Measurements from ENCODE around the gene SOST. TPM values are rescaled to one million over a fixed set of nuclear protein-coding genes. Genes with fewer than 3 reads are reported as not detected.

Gene SOST
- total RNA-seq, 1 donor from 2014 or later: not detected

- Mint-ChIP-seq H3K9me3 (ENCODE audit: unreplicated experiment) (no peaks in the 10 kb centered on the region), H3K4me1 (ENCODE audit: low read depth, unreplicated experiment) (no peaks in the 10 kb centered on the region), H3K27me3 (ENCODE audit: unreplicated experiment) (no peaks in the 10 kb centered on the region), H3K4me3 (ENCODE audit: unreplicated experiment) (no peak overlapping the region), H3K36me3 (ENCODE audit: unreplicated experiment) (no peaks in the 10 kb centered on the region), H3K27ac (ENCODE audit: unreplicated experiment) (no peak overlapping the region)
- TF ChIP-seq, protein P1, sequence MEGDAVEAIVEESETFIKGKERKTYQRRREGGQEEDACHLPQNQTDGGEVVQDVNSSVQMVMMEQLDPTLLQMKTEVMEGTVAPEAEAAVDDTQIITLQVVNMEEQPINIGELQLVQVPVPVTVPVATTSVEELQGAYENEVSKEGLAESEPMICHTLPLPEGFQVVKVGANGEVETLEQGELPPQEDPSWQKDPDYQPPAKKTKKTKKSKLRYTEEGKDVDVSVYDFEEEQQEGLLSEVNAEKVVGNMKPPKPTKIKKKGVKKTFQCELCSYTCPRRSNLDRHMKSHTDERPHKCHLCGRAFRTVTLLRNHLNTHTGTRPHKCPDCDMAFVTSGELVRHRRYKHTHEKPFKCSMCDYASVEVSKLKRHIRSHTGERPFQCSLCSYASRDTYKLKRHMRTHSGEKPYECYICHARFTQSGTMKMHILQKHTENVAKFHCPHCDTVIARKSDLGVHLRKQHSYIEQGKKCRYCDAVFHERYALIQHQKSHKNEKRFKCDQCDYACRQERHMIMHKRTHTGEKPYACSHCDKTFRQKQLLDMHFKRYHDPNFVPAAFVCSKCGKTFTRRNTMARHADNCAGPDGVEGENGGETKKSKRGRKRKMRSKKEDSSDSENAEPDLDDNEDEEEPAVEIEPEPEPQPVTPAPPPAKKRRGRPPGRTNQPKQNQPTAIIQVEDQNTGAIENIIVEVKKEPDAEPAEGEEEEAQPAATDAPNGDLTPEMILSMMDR (IDR thresholded peaks at IDR 0.05; ENCODE audit: partially characterized antibody, unreplicated experiment): no peak
- no peak for DNase-seq
Measured at GRCh38 chr17:43737722-43738121, 20.9 kb downstream of the SOST start.

GRCh38 chr17:43736389-43736788 lies 22.2 kb downstream of the SOST start:
- Mint-ChIP-seq H3K4me1 (ENCODE audit: low read depth, unreplicated experiment) (no peaks in the 10 kb centered on the region), H3K27me3 (ENCODE audit: unreplicated experiment) (no peaks in the 10 kb centered on the region), H3K9me3 (ENCODE audit: unreplicated experiment) (no peaks in the 10 kb centered on the region), H3K36me3 (ENCODE audit: unreplicated experiment) (no peaks in the 10 kb centered on the region), H3K27ac (ENCODE audit: unreplicated experiment) (no peak overlapping the region), H3K4me3 (ENCODE audit: unreplicated experiment) (no peak overlapping the region)
- TF ChIP-seq, protein P1 (IDR thresholded peaks at IDR 0.05; ENCODE audit: partially characterized antibody, unreplicated experiment): no peak
- DNase-seq: no peak

GRCh38 chr17:43734376-43734775 lies 24.2 kb downstream of the SOST start:
- no peaks in the 10 kb centered on the region for H3K36me3 Mint-ChIP-seq (ENCODE audit: unreplicated experiment)
- no peaks in the 10 kb centered on the region for H3K27me3 Mint-ChIP-seq (ENCODE audit: unreplicated experiment)
- TF ChIP-seq, protein P1 (IDR thresholded peaks at IDR 0.05; ENCODE audit: partially characterized antibody, unreplicated experiment): no peak
- no peak for DNase-seq
- no peak overlapping the region for H3K27ac Mint-ChIP-seq (ENCODE audit: unreplicated experiment)
- no peaks in the 10 kb centered on the region for H3K9me3 Mint-ChIP-seq (ENCODE audit: unreplicated experiment)
- H3K4me3 Mint-ChIP-seq (ENCODE audit: unreplicated experiment): no peak overlapping the region
- no peaks in the 10 kb centered on the region for H3K4me1 Mint-ChIP-seq (ENCODE audit: low read depth, unreplicated experiment)

- no peak overlapping the region for H3K27ac Mint-ChIP-seq (ENCODE audit: unreplicated experiment)
- no peaks in the 10 kb centered on the region for H3K4me1 Mint-ChIP-seq (ENCODE audit: low read depth, unreplicated experiment)
- no peaks in the 10 kb centered on the region for H3K27me3 Mint-ChIP-seq (ENCODE audit: unreplicated experiment)
Measured at GRCh38 chr17:43733956-43734355, 24.6 kb downstream of the SOST start.

GRCh38 chr17:43732958-43733357 lies 25.6 kb downstream of the SOST start:
- Mint-ChIP-seq H3K4me1 (ENCODE audit: low read depth, unreplicated experiment) (no peaks in the 10 kb centered on the region), H3K36me3 (ENCODE audit: unreplicated experiment) (no peaks in the 10 kb centered on the region), H3K27ac (ENCODE audit: unreplicated experiment) (no peak overlapping the region), H3K4me3 (ENCODE audit: unreplicated experiment) (no peak overlapping the region), H3K9me3 (ENCODE audit: unreplicated experiment) (no peaks in the 10 kb centered on the region), H3K27me3 (ENCODE audit: unreplicated experiment) (peaks cover 2% of the 10 kb centered on the region)
- DNase-seq: no peak
- TF ChIP-seq, protein P1 (IDR thresholded peaks at IDR 0.05; ENCODE audit: partially characterized antibody, unreplicated experiment): no peak

More at GRCh38 chr17:43733956-43734355, 24.6 kb downstream of the SOST start:
- Mint-ChIP-seq H3K36me3 (ENCODE audit: unreplicated experiment) (no peaks in the 10 kb centered on the region), H3K4me3 (ENCODE audit: unreplicated experiment) (no peak overlapping the region), H3K9me3 (ENCODE audit: unreplicated experiment) (no peaks in the 10 kb centered on the region)
- DNase-seq: no peak
- TF ChIP-seq, protein P1 (IDR thresholded peaks at IDR 0.05; ENCODE audit: partially characterized antibody, unreplicated experiment): no peak

Measured in glutamatergic neuron (in vitro differentiated cells).